ENCODE results near the gene PTGFRN.
"Not testable (repeated sequence)": the region's sequence is repeated elsewhere in the genome, so short reads cannot be mapped to it uniquely, and the experiment has no call there.

Gene PTGFRN

DNA sequence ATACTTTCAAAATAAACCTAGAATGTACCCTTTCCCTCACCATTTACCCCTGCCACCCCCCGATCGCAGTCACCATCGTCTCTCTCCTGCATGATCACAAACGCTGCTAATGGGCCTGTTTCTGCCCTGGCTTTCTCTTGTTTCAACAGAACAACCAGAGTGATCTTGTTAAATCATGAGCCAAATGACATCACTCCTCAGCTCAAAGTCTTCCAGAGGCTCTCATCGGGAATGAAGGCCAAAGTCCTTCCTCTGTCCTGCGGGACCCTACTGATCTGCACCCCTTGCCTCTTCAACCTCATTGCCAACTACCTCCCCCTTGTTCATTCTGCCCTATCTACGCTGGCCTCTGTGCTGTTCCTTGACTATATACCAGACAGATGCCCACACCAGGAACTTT is 39.4 kb upstream of the PTGFRN start:
- Histone ChIP-seq H3K27me3 (replicated peaks in 2 of 5; ENCODE audit: control insufficient read depth in 4 of 5, insufficient read depth in 5 of 5, low read length in 4 of 5) (no peaks in the 10 kb centered on the region), H3K27ac (ENCODE audit: insufficient read depth in 1 of 2, low read depth in 1 of 2, low read length in 2 of 2, poor library complexity in 1 of 2, severe bottlenecking in 2 of 2) (no peak overlapping the region), H3K4me1 (ENCODE audit: control extremely low read depth in 1 of 4, control insufficient read depth in 4 of 4, insufficient read depth in 4 of 4, low read length in 3 of 4) (no peaks in the 10 kb centered on the region), H3K4me3 (ENCODE audit: control insufficient read depth in 1 of 7, extremely low read depth in 1 of 7, insufficient read depth in 4 of 7, low read depth in 2 of 7, low read length in 6 of 7) (no peak overlapping the region), H3K9me3 (ENCODE audit: control extremely low read depth in 1 of 5, control insufficient read depth in 4 of 5, insufficient read depth in 2 of 5, low read depth in 1 of 5, low read length in 4 of 5) (peaks cover 0 to 10% (median 4%) of the 10 kb centered on the region in 5 experiments), H3K36me3 (ENCODE audit: control insufficient read depth in 4 of 4, insufficient read depth in 4 of 4, low read length in 3 of 4) (no peaks in the 10 kb centered on the region)
- no peak for DNase-seq
- ChIA-PET CTCF (no interaction called here), POLR2A (no interaction called here)
- 100% methylated on average over 7 of the region's 7 CpGs for WGBS (ENCODE audit: insufficient coverage)

DNA sequence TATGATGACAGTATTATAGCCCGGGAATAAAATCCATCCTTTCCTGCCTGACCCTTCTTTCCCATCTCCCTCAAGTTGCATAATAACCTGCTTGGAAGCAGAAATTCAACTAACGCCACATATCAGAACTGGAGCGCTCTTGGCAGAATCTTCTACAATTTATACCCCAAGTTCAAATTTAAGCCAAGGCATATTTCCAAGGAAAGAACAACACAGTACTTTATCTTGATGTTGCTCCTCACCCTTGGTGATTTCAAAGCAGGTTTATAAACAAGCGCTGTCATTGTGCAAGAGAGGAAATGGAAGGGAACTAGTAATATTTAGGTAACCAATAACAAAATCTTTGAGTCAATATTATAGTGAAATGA is 38.0 kb upstream of the PTGFRN start:
- Histone ChIP-seq H3K4me1 (ENCODE audit: control extremely low read depth in 1 of 4, control insufficient read depth in 4 of 4, insufficient read depth in 4 of 4, low read length in 3 of 4) (no peaks in the 10 kb centered on the region), H3K4me3 (ENCODE audit: control insufficient read depth in 1 of 7, extremely low read depth in 1 of 7, insufficient read depth in 4 of 7, low read depth in 2 of 7, low read length in 6 of 7) (no peak overlapping the region), H3K9me3 (ENCODE audit: control extremely low read depth in 1 of 5, control insufficient read depth in 4 of 5, insufficient read depth in 2 of 5, low read depth in 1 of 5, low read length in 4 of 5) (peaks cover 0 to 7% (median 0%) of the 10 kb centered on the region in 5 experiments), H3K27me3 (replicated peaks in 2 of 5; ENCODE audit: control insufficient read depth in 4 of 5, insufficient read depth in 5 of 5, low read length in 4 of 5) (no peaks in the 10 kb centered on the region), H3K27ac (ENCODE audit: insufficient read depth in 1 of 2, low read depth in 1 of 2, low read length in 2 of 2, poor library complexity in 1 of 2, severe bottlenecking in 2 of 2) (no peak overlapping the region), H3K36me3 (ENCODE audit: control insufficient read depth in 4 of 4, insufficient read depth in 4 of 4, low read length in 3 of 4) (no peaks in the 10 kb centered on the region)
- ChIA-PET CTCF (interaction anchor here (1.0 kb wide), 1 partner anchor 9 kb away, joined by 3 read pairs; no protein-coding TSS in a partner anchor), POLR2A (no interaction called here)
- DNase-seq = no peak
- WGBS (ENCODE audit: insufficient coverage) = 100% methylated on average over 1 of the region's 4 CpGs

- WGBS (ENCODE audit: insufficient coverage) = 100% methylated on average over 1 of the region's 6 CpGs
- DNase-seq = no peak
- POLR2A ChIA-PET = no interaction called here
- Histone ChIP-seq H3K27me3 (replicated peaks in 2 of 5; ENCODE audit: control insufficient read depth in 4 of 5, insufficient read depth in 5 of 5, low read length in 4 of 5) (no peaks in the 10 kb centered on the region), H3K36me3 (ENCODE audit: control insufficient read depth in 4 of 4, insufficient read depth in 4 of 4, low read length in 3 of 4) (no peaks in the 10 kb centered on the region), H3K9me3 (ENCODE audit: control extremely low read depth in 1 of 5, control insufficient read depth in 4 of 5, insufficient read depth in 2 of 5, low read depth in 1 of 5, low read length in 4 of 5) (no peaks in the 10 kb centered on the region), H3K27ac (ENCODE audit: insufficient read depth in 1 of 2, low read depth in 1 of 2, low read length in 2 of 2, poor library complexity in 1 of 2, severe bottlenecking in 2 of 2) (no peak overlapping the region), H3K4me3 (ENCODE audit: control insufficient read depth in 1 of 7, extremely low read depth in 1 of 7, insufficient read depth in 4 of 7, low read depth in 2 of 7, low read length in 6 of 7) (no peak overlapping the region), H3K4me1 (ENCODE audit: control extremely low read depth in 1 of 4, control insufficient read depth in 4 of 4, insufficient read depth in 4 of 4, low read length in 3 of 4) (peaks cover 6 to 18% (median 16%) of the 10 kb centered on the region in 4 experiments)
- CTCF ChIA-PET = interaction anchor here (1.2 to 2.5 kb wide), 2 partner anchors 18 to 135 kb away, joined by 3 to 8 read pairs; no protein-coding TSS in a partner anchor
Measured at GRCh38 chr1:116873680-116874271, 35.9 kb upstream of the PTGFRN start.

- CTCF ChIA-PET = interaction anchor here (1.2 kb wide), 1 partner anchor 58 kb away, joined by 3 read pairs; no protein-coding TSS in a partner anchor
- Histone ChIP-seq H3K9me3 (ENCODE audit: control extremely low read depth in 1 of 5, control insufficient read depth in 4 of 5, insufficient read depth in 2 of 5, low read depth in 1 of 5, low read length in 4 of 5) (no peaks in the 10 kb centered on the region), H3K36me3 (ENCODE audit: control insufficient read depth in 4 of 4, insufficient read depth in 4 of 4, low read length in 3 of 4) (no peaks in the 10 kb centered on the region), H3K4me3 (ENCODE audit: control insufficient read depth in 1 of 7, extremely low read depth in 1 of 7, insufficient read depth in 4 of 7, low read depth in 2 of 7, low read length in 6 of 7) (no peak overlapping the region), H3K4me1 (ENCODE audit: control extremely low read depth in 1 of 4, control insufficient read depth in 4 of 4, insufficient read depth in 4 of 4, low read length in 3 of 4) (peaks cover 6 to 28% (median 26%) of the 10 kb centered on the region in 4 experiments), H3K27me3 (replicated peaks in 2 of 5; ENCODE audit: control insufficient read depth in 4 of 5, insufficient read depth in 5 of 5, low read length in 4 of 5) (no peaks in the 10 kb centered on the region), H3K27ac (ENCODE audit: insufficient read depth in 1 of 2, low read depth in 1 of 2, low read length in 2 of 2, poor library complexity in 1 of 2, severe bottlenecking in 2 of 2) (no peak overlapping the region)
- no peak for DNase-seq
- POLR2A ChIA-PET = no interaction called here
- 97% methylated on average over 6 of the region's 6 CpGs for WGBS (ENCODE audit: insufficient coverage)
Measured at GRCh38 chr1:116874733-116875249, 34.9 kb upstream of the PTGFRN start.

GRCh38 chr1:116875391-116875790 is 34.3 kb upstream of the PTGFRN start:
- no peak overlapping the region for H3K4me3 ChIP-seq (ENCODE audit: control insufficient read depth in 1 of 7, extremely low read depth in 1 of 7, insufficient read depth in 4 of 7, low read depth in 2 of 7, low read length in 6 of 7)
- no peak for DNase-seq
- ChIA-PET POLR2A (no interaction called here), CTCF (interaction anchor here (1.2 kb wide), 1 partner anchor 58 kb away, joined by 3 read pairs; no protein-coding TSS in a partner anchor)
- no peak overlapping the region for H3K27ac ChIP-seq (ENCODE audit: insufficient read depth in 1 of 2, low read depth in 1 of 2, low read length in 2 of 2, poor library complexity in 1 of 2, severe bottlenecking in 2 of 2)
- H3K9me3 ChIP-seq (ENCODE audit: control extremely low read depth in 1 of 5, control insufficient read depth in 4 of 5, insufficient read depth in 2 of 5, low read depth in 1 of 5, low read length in 4 of 5) = no peaks in the 10 kb centered on the region
- H3K27me3 ChIP-seq (replicated peaks in 2 of 5; ENCODE audit: control insufficient read depth in 4 of 5, insufficient read depth in 5 of 5, low read length in 4 of 5) = no peaks in the 10 kb centered on the region
- H3K36me3 ChIP-seq (ENCODE audit: control insufficient read depth in 4 of 4, insufficient read depth in 4 of 4, low read length in 3 of 4) = no peaks in the 10 kb centered on the region
- WGBS (ENCODE audit: insufficient coverage) = 94% methylated on average over 8 of the region's 14 CpGs
- H3K4me1 ChIP-seq (ENCODE audit: control extremely low read depth in 1 of 4, control insufficient read depth in 4 of 4, insufficient read depth in 4 of 4, low read length in 3 of 4) = peaks cover 6 to 30% (median 26%) of the 10 kb centered on the region in 4 experiments

GRCh38 chr1:116875946-116876345 is 33.8 kb upstream of the PTGFRN start:
- H3K4me3 ChIP-seq (ENCODE audit: control insufficient read depth in 1 of 7, extremely low read depth in 1 of 7, insufficient read depth in 4 of 7, low read depth in 2 of 7, low read length in 6 of 7); H3K27me3 ChIP-seq (replicated peaks in 2 of 5; ENCODE audit: control insufficient read depth in 4 of 5, insufficient read depth in 5 of 5, low read length in 4 of 5); CTCF ChIA-PET; H3K9me3 ChIP-seq (ENCODE audit: control extremely low read depth in 1 of 5, control insufficient read depth in 4 of 5, insufficient read depth in 2 of 5, low read depth in 1 of 5, low read length in 4 of 5); POLR2A ChIA-PET; H3K36me3 ChIP-seq (ENCODE audit: control insufficient read depth in 4 of 4, insufficient read depth in 4 of 4, low read length in 3 of 4); H3K27ac ChIP-seq (ENCODE audit: insufficient read depth in 1 of 2, low read depth in 1 of 2, low read length in 2 of 2, poor library complexity in 1 of 2, severe bottlenecking in 2 of 2); DNase-seq: not testable (repeated sequence)
- peaks cover 6 to 30% (median 26%) of the 10 kb centered on the region in 4 experiments for H3K4me1 ChIP-seq (ENCODE audit: control extremely low read depth in 1 of 4, control insufficient read depth in 4 of 4, insufficient read depth in 4 of 4, low read length in 3 of 4)
- 98% methylated on average over 5 of the region's 6 CpGs for WGBS (ENCODE audit: insufficient coverage)

GRCh38 chr1:116877141-116877818 is 32.4 kb upstream of the PTGFRN start:
- H3K4me3 ChIP-seq (ENCODE audit: control insufficient read depth in 1 of 7, extremely low read depth in 1 of 7, insufficient read depth in 4 of 7, low read depth in 2 of 7, low read length in 6 of 7) = peak overlapping the region in 2 of 7 experiments; percentile 59 to 70
- no peaks in the 10 kb centered on the region for H3K36me3 ChIP-seq (ENCODE audit: control insufficient read depth in 4 of 4, insufficient read depth in 4 of 4, low read length in 3 of 4)
- peaks cover 6 to 30% (median 26%) of the 10 kb centered on the region in 4 experiments for H3K4me1 ChIP-seq (ENCODE audit: control extremely low read depth in 1 of 4, control insufficient read depth in 4 of 4, insufficient read depth in 4 of 4, low read length in 3 of 4)
- ChIA-PET POLR2A (interaction anchor here (0.6 kb wide), 1 partner anchor 151 kb away, joined by 3 read pairs; no protein-coding TSS in a partner anchor), CTCF (interaction anchor here (0.9 to 1.5 kb wide), 4 partner anchors 8 to 140 kb away, joined by 3 to 6 read pairs (median 3); no protein-coding TSS in a partner anchor)
- H3K27me3 ChIP-seq (replicated peaks in 2 of 5; ENCODE audit: control insufficient read depth in 4 of 5, insufficient read depth in 5 of 5, low read length in 4 of 5) = no peaks in the 10 kb centered on the region
- H3K27ac ChIP-seq (ENCODE audit: insufficient read depth in 1 of 2, low read depth in 1 of 2, low read length in 2 of 2, poor library complexity in 1 of 2, severe bottlenecking in 2 of 2) = no peak overlapping the region
- DNase-seq = no peak
- 80% methylated on average over 2 of the region's 2 CpGs for WGBS (ENCODE audit: insufficient coverage)
- no peaks in the 10 kb centered on the region for H3K9me3 ChIP-seq (ENCODE audit: control extremely low read depth in 1 of 5, control insufficient read depth in 4 of 5, insufficient read depth in 2 of 5, low read depth in 1 of 5, low read length in 4 of 5)

Data from common myeloid progenitor, CD34-positive (primary cell).